HG03342 (cell line): ENCODE data around the gene DLX5.

Source experiments
- ATAC-seq: cut with Tn5 transposase; IDR thresholded peaks from one replicate; pipeline ENCODE4 v1.9.1; 2021; ENCODE audit warnings: mild to moderate bottlenecking, moderate library complexity; ENCODE audit not compliant: unreplicated experiment

The DLX5 gene

DNA sequence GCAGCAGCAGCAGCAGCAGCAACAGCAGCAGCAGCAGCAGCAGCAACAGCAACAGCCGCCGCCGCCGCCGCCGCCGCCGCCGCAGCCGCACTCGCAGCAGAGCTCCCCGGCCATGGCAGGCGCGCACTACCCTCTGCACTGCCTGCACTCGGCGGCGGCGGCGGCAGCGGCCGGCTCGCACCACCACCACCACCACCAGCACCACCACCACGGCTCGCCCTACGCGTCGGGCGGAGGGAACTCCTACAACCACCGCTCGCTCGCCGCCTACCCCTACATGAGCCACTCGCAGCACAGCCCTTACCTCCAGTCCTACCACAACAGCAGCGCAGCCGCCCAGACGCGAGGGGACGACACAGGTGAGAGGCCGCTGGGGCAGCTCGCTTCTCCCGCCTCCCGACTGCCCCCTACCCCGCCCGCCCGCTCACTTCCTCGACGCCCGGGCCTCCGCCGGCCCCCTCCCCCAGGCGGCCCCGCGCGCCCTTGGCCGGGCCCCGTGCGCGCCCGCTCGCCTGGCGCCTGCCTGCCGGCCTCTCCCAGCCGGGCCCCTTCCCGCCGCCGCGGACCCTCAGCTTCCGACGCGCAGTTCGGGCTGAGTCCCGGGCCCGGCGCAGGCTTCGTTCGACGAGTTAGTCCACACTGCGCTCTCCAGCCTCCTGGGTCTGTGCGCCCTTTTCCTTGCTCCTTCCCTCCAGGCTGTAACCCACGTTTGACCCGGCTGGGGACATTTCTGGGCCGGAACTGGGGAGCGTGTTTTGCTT lies 18.4 kb downstream of the DLX5 start:
- ATAC-seq = peak; percentile 52

DNA sequence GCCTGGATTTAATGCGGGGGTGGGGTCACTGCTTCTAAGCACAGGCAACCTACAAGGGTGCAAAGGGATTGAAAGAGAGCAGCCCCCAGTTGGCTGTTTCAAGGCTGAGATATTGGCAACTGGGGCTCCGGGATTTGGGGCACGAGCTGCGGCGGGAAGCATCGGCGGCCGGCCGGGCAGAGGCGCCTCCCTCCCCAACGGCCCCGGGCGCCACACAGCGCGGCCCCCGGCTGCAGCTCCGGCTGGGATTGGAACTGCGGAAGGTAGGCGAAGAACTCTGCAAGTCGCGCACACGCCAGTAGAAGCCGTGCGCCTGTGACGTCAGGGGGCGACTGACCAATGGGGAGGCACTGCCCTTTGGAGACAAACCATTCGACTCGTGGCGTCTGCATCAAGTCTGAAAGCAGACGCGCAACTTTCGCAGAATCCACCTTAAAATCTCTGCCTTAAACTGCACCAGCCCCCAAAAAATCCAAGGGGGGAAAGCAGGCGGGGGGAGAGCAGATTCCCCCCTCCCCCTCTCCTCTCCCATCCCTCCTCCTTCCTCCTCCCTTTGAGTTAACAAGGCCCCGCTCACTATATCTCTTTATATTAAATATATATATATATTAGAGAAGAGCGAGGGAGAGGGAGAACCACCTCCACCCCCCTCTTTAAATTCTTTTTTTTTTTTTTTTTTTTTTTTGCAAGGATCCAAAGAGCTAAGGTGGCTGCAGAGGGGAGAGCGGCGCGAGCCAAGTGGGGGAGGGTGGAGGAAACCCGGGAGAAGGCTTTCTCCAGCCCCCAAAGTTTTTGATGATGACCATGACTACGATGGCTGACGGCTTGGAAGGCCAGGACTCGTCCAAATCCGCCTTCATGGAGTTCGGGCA lies 19.2 kb downstream of the DLX5 start, which contains the start of gene DLX6:
Gene DLX6 (plus strand): TSS at position 371 of the 872 bp plus-strand sequence. CDS start 425 bp downstream, at position 796.
- ATAC-seq = no peak

- ATAC-seq = no peak
These were observed 20.1 kb downstream of the DLX5 start for GRCh38 chr7:97004247-97005182.

DNA sequence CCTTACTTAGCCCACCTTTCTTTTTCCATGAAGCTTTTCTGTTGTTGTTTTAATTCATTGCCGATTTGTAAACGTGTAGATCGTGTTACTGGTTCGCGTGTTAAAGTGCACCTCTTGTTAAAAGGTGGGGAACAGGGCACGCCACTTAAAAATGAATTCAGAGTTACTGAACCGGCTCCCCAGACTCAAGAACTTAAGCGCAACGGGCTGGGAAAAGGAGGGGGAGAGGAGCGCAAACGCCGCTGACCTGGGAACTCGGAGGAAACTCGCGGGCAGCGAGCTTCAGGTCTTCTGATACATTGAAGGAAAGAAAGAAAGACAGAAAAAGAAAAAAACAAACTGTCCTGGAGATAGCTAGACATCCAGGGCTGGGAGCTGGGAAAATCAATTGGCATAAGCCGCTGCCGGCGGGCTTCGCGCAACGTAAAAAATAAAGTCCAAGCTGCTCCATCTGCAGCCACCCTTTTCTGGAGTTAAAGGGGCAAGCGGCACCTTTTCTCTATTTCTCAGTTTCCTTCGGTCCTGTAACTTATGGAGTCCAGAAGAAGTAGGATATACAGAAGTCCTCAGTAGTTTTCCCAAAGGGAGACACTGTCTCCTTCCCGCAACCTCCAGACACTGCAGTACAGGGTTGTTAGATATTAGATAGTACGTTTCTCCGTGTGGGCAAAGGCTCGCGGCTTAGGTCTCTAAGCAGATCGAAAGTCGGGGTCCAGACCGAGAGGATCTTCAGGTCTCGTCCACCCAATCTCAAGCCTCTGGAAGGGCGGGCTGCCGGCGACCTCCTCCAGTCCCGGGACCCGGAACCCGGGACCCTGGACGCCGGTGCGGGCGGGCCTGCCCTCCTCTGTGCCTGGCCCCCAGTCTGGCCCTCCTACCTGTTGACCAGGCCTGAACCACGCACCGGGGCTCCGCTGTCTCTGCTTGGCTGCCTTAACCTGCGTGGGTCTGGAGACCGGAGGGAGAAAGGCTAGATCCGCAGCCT lies 21.1 kb downstream of the DLX5 start:
- ATAC-seq = no peak

DNA sequence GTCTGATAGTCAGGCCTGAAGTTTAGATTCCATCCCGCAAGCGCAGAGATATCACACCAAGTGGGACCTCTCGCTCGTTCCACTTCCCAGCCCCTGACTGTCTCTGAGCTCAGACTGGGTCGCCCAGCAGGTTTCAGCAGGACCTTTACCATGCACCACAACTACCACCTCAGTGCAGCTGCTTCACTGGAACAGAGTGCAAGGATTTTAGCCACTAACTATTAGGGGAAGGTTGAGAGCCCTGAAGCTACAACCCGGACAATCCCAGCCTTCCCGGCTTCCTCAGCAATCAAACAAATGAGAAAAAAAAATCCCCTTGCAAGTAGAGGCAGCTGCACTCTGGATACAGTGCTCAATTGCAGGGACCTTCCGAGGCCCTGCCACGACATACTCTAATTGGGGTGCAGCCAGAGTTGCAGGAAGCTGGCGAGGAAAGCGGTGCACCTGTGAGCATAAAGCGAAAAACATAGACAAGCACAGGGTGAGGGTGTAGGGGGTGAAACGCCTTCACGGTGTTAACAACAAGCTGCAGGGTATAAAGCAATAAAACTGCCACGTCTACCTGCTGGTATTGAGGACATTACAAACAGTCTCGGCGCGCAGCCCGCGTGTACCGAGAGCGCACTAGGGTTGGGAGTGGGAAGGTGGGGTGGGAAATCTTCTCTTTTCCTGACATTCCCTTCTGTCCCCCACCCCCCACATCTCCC lies 21.9 kb downstream of the DLX5 start:
- no peak for ATAC-seq

DNA sequence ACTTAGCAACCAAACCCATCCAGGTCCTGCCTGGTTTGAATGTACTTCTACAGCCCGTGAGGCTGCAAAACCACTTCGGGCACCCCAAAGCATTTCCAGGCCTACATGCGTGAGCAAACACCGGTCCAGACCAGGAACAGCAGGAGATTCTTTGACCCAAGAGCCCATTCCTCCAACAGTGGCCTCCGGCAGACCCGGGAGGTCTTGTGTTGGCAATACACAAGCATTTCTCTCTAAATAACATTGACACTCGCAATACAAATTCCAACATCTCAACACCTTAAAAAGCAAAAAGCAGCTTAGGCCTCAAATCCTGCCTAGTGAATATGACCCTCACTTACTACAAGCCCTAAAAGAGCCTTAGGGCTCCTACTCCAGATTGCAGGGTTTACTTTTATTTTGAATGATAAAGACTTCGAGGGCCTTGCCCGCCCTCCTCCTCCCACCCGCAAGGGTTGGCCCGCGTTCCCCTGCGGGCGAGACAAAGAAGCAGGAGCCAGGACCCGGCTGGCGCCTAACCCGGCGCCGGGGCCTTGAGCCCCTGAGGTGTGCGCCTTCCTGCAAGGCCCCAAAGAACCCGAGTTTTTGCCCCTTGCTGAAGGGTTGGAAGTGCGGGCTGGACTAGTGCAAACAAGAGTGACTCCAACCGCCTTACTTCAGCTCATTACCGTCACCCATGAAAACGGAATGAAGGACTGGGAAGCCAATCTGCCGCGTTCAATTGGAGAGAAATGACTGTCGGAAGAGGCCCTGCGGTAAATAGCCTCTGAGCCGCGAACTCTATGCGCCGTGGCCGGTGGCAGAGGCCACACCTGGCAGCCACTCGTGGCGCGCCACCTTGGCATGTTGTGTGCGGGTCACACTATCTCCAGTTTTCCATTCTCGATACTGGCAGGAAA lies 22.7 kb downstream of the DLX5 start:
- ATAC-seq = no peak

DNA sequence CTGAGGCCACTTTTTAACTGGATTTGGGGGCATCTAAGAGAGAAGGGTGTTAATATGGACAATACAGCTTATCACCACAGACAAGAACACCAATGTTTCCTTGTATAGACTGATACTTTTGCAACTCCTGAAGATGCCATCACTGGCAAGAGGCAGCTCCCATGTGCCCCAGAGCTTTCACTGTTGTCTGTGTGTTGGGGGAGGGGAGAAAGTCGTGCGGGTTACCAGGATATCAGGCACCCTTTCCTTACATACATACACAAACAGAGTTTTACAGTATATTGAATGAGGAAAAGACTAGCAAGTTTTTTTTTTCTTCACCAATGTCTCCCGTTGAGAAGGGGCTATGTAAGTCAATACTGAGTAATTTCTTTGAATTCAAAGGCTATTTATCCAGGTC lies 23.4 kb downstream of the DLX5 start:
- no peak for ATAC-seq

DNA sequence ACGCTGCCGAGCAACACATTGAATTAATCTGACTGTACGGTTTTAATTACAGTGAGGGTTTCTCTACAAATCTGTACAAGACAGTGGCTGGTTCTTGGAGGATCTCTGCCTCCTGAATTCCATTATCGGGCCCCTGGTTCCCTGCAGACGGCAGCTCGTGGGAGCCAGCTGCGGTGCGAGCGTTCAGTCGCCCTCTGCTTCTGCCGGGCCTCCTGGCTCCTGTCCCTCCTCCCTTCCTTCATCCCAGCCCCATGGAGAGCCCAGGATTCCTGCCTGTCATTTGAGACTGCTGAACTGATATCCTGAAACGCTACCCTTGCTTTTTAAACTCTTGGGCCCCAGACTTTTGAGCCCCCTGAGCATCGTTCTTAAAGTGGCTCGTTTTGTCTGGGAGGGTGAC lies 25.9 kb downstream of the DLX5 start:
- ATAC-seq = no peak

DNA sequence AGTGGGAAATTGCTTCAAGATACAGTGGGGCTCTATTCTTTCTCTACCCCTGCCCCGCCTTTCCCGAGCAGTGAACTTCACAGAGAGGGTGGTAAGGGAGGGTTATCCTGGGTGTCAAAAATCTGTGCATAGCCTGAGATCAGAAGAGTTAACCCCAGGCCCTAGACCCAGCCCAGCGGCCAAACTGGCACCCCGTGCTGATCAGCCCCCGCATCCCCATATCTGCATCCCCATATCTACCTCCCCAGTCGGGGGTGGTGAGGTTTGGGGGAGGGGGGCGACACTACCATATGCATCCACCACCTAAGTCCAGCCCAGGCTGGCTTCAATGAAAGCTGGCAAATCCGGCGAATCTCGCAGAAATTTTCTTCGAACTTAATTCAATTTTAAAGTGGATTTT lies 26.3 kb downstream of the DLX5 start:
- ATAC-seq = no peak

DNA sequence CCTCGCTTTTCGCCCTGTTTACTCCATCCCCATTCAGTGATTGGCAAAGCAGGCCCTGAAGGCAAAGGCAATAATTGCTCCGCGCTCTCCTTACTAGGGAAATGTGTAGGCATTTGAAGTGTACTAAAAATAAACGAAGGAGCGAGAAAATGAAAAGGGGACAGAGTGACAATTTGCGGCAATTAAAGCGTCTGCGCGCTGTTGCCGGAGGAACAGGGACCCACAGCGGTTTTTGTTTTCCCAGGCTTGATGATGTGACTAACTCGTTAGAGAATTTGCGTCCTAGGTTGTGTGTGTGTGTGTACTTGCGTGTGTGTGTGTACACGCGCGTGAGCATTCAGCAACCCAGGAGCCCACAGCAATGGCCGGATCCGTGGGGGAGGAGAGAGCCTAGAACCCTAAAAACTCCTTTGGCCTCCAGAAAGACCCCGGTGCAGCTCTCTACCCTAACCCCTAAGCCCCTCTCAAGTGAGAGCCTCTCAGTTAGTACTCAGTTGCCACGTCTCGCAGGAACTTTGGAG lies 27.1 kb downstream of the DLX5 start:
- ATAC-seq = no peak

DNA sequence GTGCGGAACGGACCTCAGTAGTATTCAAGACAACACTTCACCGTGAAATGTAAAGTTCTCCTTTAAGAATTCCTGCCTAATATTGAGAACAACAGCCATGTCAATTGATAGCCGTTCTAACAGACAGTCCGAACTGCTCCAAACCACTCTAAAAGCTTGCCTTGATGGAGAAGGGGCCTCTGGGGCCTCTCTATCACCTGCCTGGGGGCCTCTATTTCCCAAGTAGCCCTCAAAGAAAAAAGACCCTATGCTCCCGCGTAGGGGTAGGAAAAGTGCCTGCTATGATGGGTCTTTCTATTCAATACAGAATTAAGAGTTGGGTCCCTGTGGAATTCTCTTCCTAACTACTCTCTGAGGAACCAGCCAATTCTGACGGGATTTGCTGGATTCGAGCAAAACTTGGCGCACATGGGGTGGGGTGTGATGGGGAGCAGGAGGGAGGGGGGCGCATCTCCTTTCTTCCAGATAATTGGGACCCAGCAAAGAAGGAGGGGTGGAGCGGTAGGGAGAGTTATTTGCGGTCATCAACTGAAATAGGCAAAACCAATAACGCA lies 27.6 kb downstream of the DLX5 start:
- ATAC-seq = no peak

- no peak for ATAC-seq
These were observed 28.3 kb downstream of the DLX5 start for GRCh38 chr7:96996111-96996957.

DNA sequence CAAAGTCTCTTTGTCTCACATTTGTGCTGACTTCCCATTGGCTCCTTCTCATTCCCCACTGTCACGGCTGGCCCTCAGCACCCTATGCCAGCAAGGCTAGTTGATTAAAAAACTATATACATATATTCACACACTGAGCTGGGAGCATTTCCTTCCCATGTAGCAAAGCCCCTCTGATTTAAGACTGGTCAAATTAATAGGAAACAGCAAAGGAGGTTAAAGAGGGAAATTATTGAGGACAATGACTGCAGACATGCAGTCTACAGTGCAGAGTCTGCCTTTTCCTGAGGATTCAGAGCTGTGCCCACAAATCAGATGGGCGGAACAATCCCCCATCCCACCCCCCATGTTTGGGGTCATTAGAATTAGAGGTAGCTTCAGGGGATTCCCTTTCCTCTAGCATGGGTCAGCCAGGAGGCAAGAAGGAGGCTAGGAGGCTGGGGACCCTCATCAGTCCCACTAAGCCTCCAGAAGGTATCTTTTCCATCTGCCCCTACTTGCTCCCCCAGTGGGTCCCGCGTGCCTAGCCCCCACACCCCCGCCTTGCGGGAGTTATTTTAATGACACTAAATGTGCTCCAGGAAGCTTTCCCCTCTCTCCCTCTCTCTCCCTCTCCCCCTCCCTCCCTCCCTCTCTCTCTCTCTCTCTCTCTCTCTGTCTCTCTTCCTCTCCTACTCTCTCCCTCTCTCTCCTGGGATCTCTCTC lies 29.1 kb downstream of the DLX5 start:
- ATAC-seq = no peak

DNA sequence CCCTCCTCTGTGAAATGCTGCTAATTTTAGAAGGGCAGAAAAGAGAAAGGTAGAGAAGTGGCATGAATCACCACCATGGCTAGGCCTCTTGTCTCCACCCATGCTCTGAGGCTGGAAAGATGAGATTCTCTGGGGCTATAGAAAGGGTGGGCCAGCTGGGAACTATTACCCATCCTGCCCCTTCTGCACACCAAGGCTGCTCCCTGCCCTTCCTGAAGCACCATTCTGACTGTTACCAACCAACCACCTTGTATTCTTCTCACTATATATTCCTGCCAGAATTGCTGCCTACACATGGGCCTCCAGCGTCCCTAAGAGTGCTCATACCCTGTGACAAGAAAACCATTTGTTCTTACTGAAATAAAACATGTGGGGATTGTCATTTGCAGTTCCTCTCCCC lies 30.7 kb downstream of the DLX5 start:
- ATAC-seq = no peak

- no peak for ATAC-seq
These were observed 31.4 kb downstream of the DLX5 start for GRCh38 chr7:96993094-96993865.
